HL-60 (cell line): ENCODE results near the gene NXNL2.

Source experiments
- DNase-seq, 2 experiments: peaks; one replicate each; pipeline ENCODE4 v3.0.0-alpha.2; 2010 to 2020; ENCODE audit warnings: low read depth in 1 of 2, low spot score in 1 of 2
- H3K27ac ChIP-seq: fragments of 250-450 bp; sonication (Bioruptor Pico); replicated peaks from 2 replicates; pipeline ENCODE4 v1.5.1; 2020; ENCODE audit warnings: mild to moderate bottlenecking, moderate library complexity
- H3K27me3 ChIP-seq: fragments of 250-450 bp; sonication (Bioruptor Pico); 2 replicates; pipeline ENCODE4 v1.5.1; 2021; ENCODE audit warnings: mild to moderate bottlenecking, moderate library complexity; ENCODE audit not compliant: insufficient read depth, poor library complexity, severe bottlenecking
- H3K4me3 ChIP-seq: replicated peaks from 2 replicates; pipeline ENCODE4 v1.5.1; 2011; ENCODE audit warnings: mild to moderate bottlenecking, control low read depth, low read length; ENCODE audit not compliant: insufficient read depth
- GABPA ChIP-seq: IDR thresholded peaks from 2 replicates; pipeline ENCODE4 v1.6.1; 2012; ENCODE audit warnings: low read depth
- POLR2AphosphoS5 ChIP-seq: IDR thresholded peaks from 2 replicates; pipeline ENCODE4 v1.6.1; 2012; ENCODE audit warnings: low read depth
- SPI1 ChIP-seq: IDR thresholded peaks from 2 replicates; pipeline ENCODE4 v1.6.1; 2012; ENCODE audit warnings: low read depth, mild to moderate bottlenecking, borderline replicate concordance
- TF ChIP-seq, protein P1 (sequence below): IDR thresholded peaks from one replicate; pipeline ENCODE4 v1.5.1; 2011; ENCODE audit warnings: low read length, control low read depth, inconsistent platforms; ENCODE audit not compliant: insufficient read depth
- TF ChIP-seq, protein P2 (sequence below): IDR thresholded peaks from 2 replicates; pipeline ENCODE4 v1.6.1; 2012; ENCODE audit warnings: low read depth; ENCODE audit not compliant: insufficient replicate concordance

NXNL2 gene

DNA sequence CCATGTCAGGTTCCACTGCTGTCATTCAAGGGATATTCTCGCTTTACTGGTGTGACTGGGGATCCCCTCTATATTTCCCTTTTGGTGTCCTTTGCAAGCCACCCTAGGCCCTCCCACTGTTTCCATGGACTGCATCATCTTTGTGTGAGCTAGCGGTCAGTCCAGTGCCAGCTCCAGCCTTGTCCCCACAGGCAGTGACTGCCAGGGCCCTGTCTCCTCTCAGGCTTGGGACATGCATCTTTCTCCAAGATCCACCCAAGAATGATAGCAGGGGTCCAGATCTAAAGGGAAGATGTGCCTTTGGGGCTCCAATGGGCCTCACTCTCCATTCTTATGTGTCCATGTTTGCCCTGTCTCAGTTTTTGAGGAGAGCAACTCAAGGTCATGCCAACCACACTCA, 37.8 kb upstream of the NXNL2 start:
- DNase-seq, result no peak
- Histone ChIP-seq H3K27me3 (no peaks in the 10 kb centered on the region), H3K4me3 (no peak overlapping the region), H3K27ac (no peak overlapping the region)
- TF ChIP-seq GABPA, result no peak
- no peak for TF ChIP-seq POLR2AphosphoS5
- TF ChIP-seq SPI1, result no peak
- TF ChIP-seq, protein P1, sequence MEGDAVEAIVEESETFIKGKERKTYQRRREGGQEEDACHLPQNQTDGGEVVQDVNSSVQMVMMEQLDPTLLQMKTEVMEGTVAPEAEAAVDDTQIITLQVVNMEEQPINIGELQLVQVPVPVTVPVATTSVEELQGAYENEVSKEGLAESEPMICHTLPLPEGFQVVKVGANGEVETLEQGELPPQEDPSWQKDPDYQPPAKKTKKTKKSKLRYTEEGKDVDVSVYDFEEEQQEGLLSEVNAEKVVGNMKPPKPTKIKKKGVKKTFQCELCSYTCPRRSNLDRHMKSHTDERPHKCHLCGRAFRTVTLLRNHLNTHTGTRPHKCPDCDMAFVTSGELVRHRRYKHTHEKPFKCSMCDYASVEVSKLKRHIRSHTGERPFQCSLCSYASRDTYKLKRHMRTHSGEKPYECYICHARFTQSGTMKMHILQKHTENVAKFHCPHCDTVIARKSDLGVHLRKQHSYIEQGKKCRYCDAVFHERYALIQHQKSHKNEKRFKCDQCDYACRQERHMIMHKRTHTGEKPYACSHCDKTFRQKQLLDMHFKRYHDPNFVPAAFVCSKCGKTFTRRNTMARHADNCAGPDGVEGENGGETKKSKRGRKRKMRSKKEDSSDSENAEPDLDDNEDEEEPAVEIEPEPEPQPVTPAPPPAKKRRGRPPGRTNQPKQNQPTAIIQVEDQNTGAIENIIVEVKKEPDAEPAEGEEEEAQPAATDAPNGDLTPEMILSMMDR, result no peak
- TF ChIP-seq, protein P2, sequence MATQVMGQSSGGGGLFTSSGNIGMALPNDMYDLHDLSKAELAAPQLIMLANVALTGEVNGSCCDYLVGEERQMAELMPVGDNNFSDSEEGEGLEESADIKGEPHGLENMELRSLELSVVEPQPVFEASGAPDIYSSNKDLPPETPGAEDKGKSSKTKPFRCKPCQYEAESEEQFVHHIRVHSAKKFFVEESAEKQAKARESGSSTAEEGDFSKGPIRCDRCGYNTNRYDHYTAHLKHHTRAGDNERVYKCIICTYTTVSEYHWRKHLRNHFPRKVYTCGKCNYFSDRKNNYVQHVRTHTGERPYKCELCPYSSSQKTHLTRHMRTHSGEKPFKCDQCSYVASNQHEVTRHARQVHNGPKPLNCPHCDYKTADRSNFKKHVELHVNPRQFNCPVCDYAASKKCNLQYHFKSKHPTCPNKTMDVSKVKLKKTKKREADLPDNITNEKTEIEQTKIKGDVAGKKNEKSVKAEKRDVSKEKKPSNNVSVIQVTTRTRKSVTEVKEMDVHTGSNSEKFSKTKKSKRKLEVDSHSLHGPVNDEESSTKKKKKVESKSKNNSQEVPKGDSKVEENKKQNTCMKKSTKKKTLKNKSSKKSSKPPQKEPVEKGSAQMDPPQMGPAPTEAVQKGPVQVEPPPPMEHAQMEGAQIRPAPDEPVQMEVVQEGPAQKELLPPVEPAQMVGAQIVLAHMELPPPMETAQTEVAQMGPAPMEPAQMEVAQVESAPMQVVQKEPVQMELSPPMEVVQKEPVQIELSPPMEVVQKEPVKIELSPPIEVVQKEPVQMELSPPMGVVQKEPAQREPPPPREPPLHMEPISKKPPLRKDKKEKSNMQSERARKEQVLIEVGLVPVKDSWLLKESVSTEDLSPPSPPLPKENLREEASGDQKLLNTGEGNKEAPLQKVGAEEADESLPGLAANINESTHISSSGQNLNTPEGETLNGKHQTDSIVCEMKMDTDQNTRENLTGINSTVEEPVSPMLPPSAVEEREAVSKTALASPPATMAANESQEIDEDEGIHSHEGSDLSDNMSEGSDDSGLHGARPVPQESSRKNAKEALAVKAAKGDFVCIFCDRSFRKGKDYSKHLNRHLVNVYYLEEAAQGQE, result no peak

DNA sequence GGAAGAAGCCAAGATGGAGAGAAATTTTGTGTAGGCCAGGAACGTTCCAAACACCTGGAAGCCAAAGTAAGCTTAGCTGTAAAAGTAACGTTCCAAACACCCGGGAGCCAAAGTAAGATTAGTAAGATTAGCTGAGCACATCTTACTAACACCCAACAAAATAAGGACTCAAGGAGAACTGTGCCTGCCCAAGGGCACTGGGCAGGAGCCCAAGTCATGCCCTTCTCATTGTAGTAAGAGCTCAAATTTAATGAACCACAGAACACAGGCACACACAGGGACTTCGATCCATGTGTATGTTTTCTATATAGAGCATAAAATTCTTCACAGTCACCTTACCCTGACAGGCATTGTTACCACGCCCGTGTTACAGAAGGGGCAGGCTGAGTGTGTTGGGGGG, 36.1 kb upstream of the NXNL2 start:
- Histone ChIP-seq H3K27ac (no peak overlapping the region), H3K27me3 (no peaks in the 10 kb centered on the region), H3K4me3 (no peak overlapping the region)
- no peak for TF ChIP-seq GABPA
- TF ChIP-seq, protein P2, result no peak
- TF ChIP-seq SPI1, result no peak
- TF ChIP-seq POLR2AphosphoS5, result no peak
- TF ChIP-seq, protein P1, result no peak
- DNase-seq, result no peak

DNA sequence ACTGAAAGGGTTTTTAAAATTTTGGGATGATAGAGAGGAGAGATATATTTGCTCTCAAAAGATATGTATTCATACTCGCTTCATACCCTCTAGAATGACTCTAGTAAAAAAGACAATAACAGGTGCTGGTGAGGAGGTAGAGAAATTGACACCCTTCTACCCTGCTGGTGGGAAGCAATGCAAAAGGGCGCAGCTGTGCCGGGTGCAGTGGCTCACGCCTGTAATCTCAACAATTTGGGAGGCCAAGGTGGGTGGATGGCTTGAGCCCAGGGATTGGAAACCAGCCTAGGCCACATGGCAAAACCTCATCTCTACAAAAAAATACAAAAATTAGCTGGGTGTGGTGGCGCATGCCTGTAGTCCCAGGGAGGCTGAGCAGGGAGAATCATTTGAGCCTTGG, 33.9 kb upstream of the NXNL2 start:
- Histone ChIP-seq H3K4me3 (no peak overlapping the region), H3K27ac (no peak overlapping the region), H3K27me3 (no peaks in the 10 kb centered on the region)
- TF ChIP-seq GABPA, result no peak
- TF ChIP-seq SPI1, result no peak
- TF ChIP-seq, protein P1, result no peak
- TF ChIP-seq, protein P2, result no peak
- no peak for TF ChIP-seq POLR2AphosphoS5
- DNase-seq, result no peak
